NCI-H460 (cell line): Measurements from ENCODE around the gene SPRYD4. TPM values are rescaled to one million over a fixed set of nuclear protein-coding genes. Genes with fewer than 3 reads are reported as not detected.
"Not testable (repeated sequence)": the region's sequence is repeated elsewhere in the genome, so short reads cannot be mapped to it uniquely, and the experiment has no call there.

Experiments
- DNase-seq: peaks from one replicate; pipeline ENCODE4 v3.0.0-alpha.2; 2016; ENCODE audit warnings: low read depth; ENCODE audit errors: extremely low read depth
- polyA plus RNA-seq: library from polyadenylated mRNA; depleted of rRNA; stranded (reverse); fragments of >200 nt; gene quantifications from 2 replicates; pipeline ENCODE4 v1.2.3, GENCODE V29; 2014; cell fraction: nucleus; rRNA removed
- total RNA-seq: library from RNA; depleted of rRNA; stranded (reverse); fragments of >200 nt; shearing (Covaris generic); gene quantifications from 2 replicates; pipeline ENCODE4 v1.2.3, GENCODE V29; 2014; rRNA removed

Gene SPRYD4
- 1.8 and 2.5 TPM in 2 replicates for total RNA-seq
- 6.7 and 9.0 TPM in 2 replicates for polyA plus RNA-seq

DNA sequence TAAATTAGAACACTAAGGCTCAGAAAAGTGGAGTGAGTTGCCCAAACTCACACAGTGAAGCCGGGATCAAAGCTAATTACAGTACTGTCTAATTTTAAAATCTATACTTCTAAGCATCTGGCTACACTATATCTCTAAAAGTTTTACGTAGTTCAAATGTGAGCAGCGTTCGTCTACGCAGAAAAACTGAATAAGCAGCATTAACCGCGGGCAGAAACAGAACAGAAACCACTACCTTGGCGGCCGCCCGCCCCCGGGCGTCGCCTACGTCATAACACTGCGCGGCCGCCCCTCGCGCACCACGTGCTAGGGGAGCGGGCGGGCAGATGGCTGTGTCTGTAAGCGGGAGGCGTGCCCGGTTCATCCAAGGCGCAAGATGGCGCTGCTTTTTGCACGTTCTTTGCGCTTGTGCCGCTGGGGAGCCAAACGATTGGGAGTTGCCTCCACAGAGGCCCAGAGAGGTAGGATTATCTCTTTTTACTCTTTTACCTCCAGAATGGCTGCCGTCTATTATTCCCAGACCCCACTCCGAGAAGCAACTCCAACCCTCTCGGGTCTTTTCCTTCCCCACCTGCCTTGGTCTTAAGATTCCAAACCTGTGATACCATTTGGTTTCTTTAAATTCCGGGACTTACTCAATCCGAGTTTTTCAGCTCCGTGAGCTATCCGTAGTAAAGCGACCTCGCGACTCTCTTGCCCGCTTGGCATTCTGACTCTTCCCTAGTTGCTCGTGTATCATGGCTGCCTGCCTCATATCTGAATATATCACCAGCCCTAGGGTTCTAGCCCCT is at the start of gene SPRYD4:
SPRYD4 (plus strand) TSS at position 363 of the 791 bp plus-strand sequence; CDS start at position 377, 14 bp downstream.
- DNase-seq, result peak; percentile 90

DNA sequence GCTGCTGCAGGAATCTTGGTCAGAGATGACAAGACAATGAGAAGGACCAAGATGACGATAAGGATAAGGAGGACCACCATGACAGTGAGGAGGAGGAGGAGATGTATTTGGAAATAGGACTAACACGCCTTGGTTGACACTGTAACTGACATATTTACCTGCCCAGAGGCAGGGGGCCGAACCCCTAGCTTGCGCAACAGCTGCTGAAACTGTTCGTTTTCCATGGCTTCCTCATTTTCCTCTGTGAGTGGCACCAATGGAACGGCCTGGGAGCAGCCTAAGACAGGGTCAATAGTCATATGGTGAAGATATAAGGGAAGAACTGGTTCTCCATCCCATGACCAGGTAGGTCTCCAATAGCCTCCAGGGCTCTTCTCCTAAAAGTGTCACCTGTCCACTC is 48.0 kb upstream of the SPRYD4 start:
- no peak for DNase-seq

DNA sequence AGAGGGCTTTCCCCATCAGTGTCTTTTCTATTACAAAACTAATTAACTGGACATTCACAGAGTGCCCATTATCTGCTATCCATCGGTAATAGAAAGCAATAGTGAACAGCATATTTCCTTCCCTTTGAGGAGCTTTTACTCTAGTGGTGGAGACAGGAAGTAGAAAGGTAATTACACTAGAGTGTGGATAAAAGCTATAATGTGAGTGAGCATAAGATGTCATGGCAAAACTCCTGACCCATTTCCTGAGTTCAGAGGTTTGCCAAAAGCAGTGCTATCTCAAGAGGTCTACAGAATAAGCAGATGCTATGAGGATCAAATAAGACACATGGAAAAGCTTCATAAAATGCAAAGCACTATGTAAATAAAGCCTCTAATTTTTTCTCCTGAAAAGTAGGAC is 43.2 kb upstream of the SPRYD4 start:
- DNase-seq, result no peak

DNA sequence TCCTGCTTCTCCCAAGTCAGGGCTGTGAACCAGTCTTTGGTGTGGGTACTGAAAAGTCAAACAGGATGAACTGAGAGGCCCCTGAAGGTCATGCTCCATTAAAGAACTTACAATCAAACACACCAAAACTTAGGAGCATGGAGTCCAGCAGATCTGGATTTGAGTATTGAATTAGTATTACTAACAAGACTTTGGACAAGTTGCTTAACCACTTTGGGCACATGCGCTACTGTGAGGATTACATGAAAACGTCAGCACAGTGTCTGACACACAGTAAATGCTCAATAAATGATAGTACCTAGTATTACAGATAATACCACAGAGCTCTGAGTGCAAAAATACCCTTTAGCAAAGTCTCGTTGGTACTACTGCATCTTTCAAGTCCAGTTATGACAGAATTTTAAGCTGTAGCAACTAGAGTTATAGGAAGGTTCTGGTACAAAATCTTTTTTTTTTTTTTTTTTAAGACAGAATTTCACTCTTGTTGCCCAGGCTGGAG is 42.4 kb upstream of the SPRYD4 start:
- DNase-seq, result no peak

DNA sequence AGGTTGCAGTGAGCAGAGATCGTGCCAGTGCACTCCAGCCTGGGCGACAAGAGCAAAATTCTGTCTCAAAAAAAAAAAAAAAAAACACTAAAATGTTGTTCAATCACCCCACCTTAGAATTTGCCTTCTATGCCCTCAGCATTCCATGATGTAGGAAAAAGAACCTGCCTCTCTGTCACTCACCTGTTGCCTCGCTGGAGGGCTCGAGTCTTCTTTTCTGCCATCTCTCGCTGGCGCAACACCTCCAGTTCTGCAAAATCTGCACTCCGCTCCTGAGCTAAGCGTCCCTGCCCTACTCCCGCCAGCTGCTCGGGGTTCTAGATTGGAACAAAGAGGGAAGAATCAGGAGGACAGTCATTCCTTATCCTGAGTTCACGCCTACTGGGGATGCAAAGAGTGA is 37.1 kb upstream of the SPRYD4 start:
- no peak for DNase-seq

DNA sequence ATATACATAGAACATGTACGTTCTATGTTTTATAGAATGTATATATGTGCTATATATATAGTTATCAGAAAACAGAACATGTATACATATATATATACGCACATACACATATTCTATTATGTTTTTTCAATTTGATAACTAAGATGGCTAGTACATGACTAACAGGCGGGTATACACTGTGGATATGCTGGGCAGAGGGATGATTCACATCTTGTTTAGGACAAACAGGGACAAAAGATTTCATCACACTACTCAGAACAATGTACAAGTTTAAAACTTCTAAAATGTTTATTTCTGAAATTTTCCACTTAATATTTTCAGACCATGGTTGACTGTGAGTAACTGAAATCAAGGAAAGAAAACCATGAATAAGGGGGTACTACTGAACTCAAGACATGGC is 36.5 kb upstream of the SPRYD4 start:
- no peak for DNase-seq

DNA sequence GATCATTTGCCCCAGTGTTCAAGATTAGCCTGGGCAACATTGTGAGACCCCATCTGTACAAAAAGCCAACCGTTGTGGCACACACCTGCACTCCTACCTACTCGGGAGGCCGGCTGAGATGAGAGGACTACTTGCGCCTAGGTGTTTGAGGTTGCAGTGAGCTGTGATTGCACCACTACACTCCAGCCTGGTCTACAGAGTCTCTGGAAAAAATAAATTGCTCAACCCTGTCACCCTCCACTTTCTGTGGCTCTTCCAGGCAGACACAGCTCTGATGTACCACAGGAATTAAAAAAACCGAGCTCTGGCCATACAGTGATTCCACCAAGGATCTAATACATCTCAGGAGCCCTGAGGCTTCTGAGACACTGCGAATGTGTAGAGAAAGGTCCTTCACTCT is 33.5 kb upstream of the SPRYD4 start:
- DNase-seq, result no peak

DNA sequence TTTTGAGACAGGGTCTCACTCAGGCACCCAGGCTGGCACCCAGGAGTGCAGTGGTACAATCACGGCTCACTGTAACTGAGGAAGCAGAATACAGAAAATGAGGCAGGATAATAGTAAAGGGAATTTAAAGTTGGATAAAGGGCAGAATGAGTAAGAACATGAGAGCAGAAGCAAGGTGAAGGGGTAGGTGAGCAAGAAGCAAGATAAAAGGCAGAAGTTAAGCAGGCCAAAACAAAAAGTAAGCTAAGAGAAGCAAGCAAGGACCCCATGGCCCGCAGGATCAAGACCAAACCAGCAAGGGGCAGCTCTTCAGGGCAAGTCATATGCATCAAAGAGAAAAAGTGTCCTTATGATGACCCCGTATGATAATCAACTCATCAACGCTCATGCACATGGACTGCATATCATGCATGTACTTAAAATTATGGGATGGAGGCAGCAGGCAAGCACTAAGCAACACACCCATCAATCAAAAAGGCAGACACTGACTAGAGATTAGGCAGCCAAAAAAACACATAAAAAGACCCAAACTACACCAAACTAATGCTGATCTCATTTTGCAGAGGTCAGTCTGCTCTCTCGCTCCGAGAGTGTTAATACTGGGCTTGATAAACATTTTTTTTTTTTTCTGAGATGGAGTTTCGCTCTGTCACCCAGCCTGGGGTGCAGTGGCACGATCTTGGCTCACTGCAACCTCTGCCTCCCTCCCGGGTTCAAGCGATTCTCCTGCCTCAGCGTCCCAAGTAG is 30.8 kb upstream of the SPRYD4 start:
- DNase-seq, result no peak

DNA sequence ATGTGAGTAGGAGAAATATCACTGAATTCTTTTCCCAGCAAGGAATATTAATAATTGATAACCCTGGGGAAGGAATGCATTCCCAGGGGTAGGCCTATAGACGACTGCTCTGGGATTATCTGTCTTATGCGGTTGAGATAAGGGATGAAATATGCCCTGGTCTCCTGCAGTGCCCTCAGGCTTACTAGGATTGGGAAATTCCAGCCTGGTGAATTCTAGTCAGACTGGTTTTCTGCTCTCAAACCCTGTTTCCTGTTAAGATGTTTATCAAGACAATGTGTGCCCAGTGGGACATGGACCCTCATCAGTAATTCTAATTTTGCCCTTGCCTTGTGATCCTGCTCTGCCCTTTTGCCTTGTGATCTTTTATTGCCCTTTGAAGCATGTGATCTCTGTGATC is 25.2 kb upstream of the SPRYD4 start:
- DNase-seq, result not testable (repeated sequence)

DNA sequence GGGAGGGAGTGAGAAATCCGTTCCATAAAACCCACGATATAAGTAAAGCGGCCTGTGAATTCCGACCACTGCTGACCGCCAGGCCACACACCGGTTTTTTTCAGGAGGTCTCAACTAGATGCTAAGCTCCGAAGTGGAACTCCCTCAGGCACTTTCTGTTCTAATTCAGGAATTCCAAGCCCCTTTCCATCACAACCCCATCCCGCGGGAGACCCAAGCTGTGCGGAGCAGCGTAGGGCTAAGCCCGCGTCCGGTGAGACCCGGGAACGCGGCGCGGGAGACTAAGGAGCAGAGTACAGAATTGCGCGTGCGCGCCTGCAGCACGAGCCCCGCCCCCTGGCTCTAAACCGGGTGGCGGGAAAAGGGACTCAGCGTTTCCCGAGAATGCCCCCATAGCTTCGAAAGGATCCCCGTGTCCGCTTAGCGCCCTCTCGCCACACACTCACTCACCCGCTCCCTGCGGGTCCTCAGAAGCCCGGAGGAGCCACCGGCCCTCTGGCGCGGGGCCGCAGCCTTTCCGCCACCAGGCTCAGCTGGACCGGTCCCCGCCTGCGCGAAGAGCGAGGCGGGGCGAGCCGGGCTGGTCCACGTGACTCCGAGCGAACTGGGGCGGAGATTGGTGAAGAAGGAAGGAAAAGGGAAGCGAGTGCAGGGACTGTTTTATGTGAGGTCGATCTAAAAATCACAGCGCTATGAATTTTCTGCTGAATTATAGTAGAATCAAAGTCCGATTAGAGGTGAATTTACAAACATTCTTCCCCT is 19.3 kb upstream of the SPRYD4 start, which contains the start of gene TIMELESS:
TIMELESS (minus strand) TSS at position 567 of the 762 bp plus-strand sequence. CDS start 15,256 bp downstream, outside the sequence.
- peak; percentile 88 for DNase-seq

DNA sequence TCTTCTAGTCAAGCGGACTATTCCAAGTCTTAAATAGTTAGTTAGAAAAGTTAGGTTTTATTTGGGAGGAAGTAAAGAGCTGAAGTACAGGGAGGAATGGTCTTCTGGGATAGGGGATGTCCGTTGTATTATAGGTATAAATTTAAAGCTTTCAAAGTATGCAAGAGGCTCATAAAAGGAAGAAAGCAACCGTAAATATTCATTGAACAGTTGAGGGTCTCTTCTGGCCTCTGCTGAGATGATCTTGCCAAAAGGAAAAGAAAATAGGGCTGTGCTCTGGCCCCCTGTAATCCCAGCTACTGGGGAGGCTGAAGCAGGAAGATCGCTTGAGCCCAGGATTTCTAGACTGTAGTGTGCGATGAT is 18.8 kb upstream of the SPRYD4 start:
- DNase-seq, result no peak

DNA sequence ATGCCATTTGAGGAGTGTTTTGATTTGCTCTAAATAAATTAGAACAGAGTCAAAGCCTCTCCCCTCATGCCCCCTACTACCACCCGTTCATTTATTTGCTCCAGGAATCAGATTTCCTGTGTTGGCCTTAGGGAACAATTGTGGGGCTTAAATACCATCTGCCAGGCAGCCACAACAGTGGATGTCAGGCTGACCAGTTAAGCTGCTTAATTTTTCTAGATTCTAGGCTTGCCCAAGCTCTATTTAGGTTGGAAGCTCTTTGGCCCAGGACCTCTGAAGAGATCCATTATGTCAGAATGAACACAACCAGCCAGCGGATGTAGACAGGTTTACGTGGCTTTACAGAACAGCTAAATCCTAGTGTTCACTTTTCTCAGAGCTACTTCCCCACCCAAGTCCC is 18.1 kb upstream of the SPRYD4 start:
- DNase-seq, result no peak

DNA sequence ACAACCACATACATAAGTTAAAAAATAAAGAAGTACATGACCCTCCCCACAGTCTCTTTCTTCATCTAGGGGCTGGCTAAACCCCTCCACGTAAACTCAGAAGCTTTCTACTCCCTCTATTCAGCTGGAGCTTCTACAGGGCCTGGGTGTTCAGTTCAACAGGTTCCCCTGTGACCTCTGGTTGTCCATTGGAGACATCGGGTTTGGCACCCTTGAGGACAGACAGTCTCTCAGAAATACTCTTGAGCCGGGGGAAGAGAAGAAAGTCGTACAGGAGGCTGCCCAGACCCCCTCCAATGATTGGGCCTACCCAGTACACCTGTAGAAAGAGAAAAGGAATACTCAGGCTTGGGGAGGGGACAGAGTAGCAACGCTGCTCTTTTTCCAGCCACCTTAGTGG is 17.2 kb upstream of the SPRYD4 start:
- DNase-seq, result no peak

DNA sequence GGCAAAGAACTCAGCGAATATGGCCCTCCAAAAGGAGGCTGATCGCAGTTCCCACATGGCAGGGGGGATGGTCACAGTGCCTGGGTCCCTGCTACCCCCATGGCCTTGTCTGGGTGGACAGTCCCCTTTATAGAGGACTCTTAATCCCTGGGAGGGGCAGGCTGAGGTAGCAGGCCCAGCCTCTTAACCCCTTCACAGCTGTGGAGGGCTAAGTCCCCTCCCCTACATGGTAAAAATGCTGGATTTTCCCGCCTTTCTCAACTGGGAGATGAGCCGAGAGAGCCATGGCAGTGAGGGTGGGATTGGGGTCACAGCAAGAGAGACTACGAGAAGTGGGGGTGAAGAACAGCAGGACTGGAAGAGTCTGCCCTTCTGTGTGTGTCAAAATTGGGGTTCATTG is 13.8 kb upstream of the SPRYD4 start, which contains the start of gene MIP:
MIP (minus strand) TSS at position 101 of the 400 bp plus-strand sequence; CDS start at position 57, 44 bp downstream.
- no peak for DNase-seq

DNA sequence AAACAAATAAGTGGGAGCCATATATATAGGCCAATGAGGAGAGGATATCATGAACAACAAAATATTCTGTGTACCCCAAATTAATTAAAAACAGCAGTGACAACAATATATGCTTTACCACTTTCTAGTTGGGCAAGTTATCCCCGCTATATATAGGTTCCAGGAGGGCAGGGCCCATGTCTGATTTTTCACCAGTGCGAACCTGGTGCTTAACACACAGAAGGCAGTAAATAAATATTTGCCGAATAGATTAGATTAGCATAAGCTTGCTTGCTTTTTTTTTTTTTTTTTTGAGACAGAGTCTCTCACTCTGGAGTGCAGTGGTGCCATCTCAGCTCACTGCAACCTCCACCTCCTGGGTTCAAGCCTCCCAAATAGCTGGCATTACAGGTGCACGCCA is 10.6 kb upstream of the SPRYD4 start:
- DNase-seq, result no peak

DNA sequence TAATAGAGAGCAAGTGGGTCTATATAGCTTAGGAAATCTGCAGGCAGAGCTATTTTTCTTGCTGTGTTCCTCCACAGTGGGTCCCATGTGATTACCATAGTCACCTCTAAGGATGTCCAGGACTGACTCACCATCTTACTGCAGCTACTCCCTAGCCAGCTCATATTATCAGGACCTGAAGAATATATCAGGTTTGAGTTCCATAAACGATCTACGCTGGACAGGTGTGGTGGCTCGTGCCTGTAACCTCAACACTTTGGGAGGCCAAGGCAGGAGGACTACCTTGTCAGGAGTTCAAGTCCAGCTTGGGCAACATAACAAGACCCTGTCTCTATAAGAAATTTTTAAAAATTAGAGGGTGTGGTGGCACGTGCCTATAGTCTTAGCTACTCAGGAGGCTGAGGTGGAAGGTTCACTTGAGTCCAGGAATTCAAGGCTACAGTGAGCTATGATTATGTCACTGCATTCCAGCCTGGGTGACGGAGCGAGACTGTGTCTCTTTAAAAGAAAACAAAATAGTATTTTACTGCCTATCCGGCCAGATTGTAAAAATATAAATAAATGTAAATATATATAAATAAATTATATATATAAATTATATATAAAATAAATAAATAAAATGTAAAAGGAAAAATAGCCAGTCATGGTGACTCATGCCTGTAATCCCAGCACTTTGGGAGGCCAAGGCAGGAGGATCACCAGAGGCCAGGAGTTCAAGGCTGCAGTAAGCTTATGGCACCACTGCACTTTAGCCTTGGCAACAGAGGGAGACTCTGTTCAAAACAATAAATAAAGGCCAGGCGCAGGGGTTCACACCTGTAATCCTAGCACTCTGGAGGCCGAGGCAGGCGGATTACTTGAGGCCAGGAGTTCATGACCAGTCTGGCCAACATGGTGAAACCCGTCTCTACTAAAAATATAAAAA is 6.9 kb upstream of the SPRYD4 start:
- DNase-seq, result no peak

DNA sequence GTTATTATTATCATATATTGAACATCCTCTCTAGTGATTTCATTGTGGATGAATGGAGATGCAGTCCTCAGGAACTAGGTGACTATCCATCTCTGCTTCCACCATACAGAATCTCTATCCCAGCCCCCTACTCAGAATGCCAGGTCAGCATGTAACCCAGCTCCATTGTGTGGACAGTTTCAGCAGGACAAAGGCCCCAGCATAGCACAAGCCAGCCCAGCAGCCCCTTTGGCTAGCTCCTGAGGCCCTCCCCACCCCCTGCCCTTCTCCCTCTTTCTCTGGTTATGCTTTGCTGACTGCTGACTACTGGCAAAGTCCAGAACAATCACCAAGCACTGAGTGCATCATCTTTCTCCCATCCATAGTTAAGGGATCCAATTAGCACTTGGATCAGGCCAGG is 5.8 kb upstream of the SPRYD4 start:
- no peak for DNase-seq

DNA sequence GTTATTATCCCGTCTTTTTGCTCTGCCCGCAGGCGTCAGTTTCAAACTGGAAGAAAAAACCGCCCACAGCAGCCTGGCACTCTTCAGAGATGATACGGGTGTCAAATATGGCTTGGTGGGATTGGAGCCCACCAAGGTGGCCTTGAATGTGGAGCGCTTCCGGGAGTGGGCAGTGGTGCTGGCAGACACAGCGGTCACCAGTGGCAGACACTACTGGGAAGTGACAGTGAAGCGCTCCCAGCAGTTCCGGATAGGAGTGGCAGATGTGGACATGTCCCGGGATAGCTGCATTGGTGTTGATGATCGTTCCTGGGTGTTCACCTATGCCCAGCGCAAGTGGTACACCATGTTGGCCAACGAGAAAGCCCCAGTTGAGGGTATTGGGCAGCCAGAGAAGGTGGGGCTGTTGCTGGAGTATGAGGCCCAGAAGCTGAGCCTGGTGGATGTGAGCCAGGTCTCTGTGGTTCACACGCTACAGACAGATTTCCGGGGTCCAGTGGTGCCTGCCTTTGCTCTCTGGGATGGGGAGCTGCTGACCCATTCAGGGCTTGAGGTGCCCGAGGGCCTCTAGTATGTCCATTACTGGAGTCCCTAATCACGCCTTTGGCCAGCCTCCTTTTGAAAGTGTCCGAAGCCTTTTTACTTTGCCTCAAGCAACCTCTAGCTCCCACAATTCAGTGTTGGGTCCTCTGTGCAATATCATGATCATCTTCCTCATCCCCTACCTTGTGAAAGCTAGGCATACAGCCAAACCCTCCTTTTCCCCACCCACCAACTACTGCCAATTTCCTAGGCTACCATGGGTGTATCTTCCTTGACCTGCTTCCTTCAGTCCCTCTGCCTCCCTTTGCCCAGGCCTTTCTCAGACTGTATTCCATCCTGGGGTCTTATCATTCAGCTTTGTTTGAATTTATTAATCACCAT is 891 bp downstream of the SPRYD4 start:
- DNase-seq, result no peak

DNA sequence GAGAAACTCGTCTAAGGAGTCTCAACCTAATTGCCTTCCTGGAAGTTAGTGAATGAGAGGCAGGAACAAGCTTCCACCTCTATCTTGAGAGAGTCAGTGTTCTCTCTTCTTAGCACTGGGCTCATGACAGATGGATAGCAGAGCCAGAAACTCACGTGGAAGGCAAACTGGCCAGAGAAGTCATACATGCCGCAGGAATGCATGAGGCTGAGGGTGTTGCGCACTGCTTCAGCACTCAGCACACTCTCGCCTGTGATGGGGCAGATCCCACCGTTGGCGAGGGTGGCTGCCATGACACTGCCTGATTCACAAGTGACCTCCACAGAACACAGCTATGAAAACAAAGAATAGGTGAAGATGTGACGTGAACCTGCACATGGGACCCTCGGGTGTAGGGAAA is 6.0 kb downstream of the SPRYD4 start:
- DNase-seq, result no peak
